K562 (cell line): ENCODE data around the gene SLC7A6. TPM values are rescaled to one million over a fixed set of nuclear protein-coding genes. Genes with fewer than 3 reads are reported as not detected.
A peak's percentile ranks its signal among the peaks of the same experiment; 100 is the strongest.

Source experiments
- NR3C1 ChIP-seq: sonication (generic); formaldehyde crosslinking; IDR thresholded peaks from 2 replicates; pipeline ENCODE4 v1.8.1; 2022; ENCODE audit warnings: missing genetic modification reagents
- THAP12 ChIP-seq: fragments of 250-450 bp; sonication (Bioruptor Pico); IDR thresholded peaks from 2 replicates; pipeline ENCODE4 v1.9.0; 2021; ENCODE audit warnings: mild to moderate bottlenecking, inconsistent platforms
- USF1 ChIP-seq: sonication (generic); formaldehyde crosslinking; IDR thresholded peaks from 2 replicates; pipeline ENCODE4 v1.9.0; 2022; ENCODE audit warnings: mild to moderate bottlenecking, missing genetic modification reagents
- ZBTB12 ChIP-seq: fragments of 250-450 bp; sonication (Bioruptor Pico); IDR thresholded peaks from 2 replicates; pipeline ENCODE4 v1.4.0; 2020
- ZBTB40 ChIP-seq, 2 experiments: fragments of 450-650 bp in 1 of 2; sonication (generic) in 1 of 2; formaldehyde crosslinking in 1 of 2; IDR thresholded peaks; 2 replicates each; pipeline versions ENCODE4 v1.7.1 to v1.9.0; 2016 to 2022; ENCODE audit warnings: inconsistent platforms in 1 of 2, mild to moderate bottlenecking in 1 of 2, missing genetic modification reagents in 1 of 2
- polyA plus RNA-seq, 8 experiments: library from polyadenylated mRNA; depleted of rRNA in 4 of 8; stranded (reverse) in 5 of 8; unstranded in 3 of 8; fragments of >200 nt; fragmentation: Nextera tagmentation in 2 of 8; fragmentation: Illumina TruSeq in 1 of 8; extraction: Ambion mirVana in 2 of 8; extraction: Trizol in 1 of 8; gene quantifications; 2 replicates each; pipeline versions ENCODE4 v1.2.1 to v1.2.3, GENCODE V29; 2011 to 2014; ENCODE audit warnings: inconsistent platforms in 1 of 8, missing spikeins in 1 of 8
- total RNA-seq, 7 experiments: library from RNA; depleted of rRNA in 6 of 7; stranded (reverse); fragments of >200 nt in 6 of 7; fragmentation: Illumina TruSeq in 2 of 7; extraction: Trizol in 2 of 7; gene quantifications; 2 replicates each; pipeline versions ENCODE4 v1.2.1 to v1.2.3, GENCODE V29; 2011 to 2021; ENCODE audit warnings: low replicate concordance in 1 of 7

Gene SLC7A6
- total and polyA plus RNA-seq, 9 of the 15 experiments (the other 6 are each of a cell fraction or from before 2014, with no cell fraction given): 12.6 to 60.1 (median 29.8) TPM

GRCh38 chr16:68264128-68265077 lies at the start of gene SLC7A6 (continued):
- TF ChIP-seq ZBTB40 (IDR thresholded peaks at IDR 0.05): peak; percentile 75
- no peak for TF ChIP-seq ZBTB40 (CRISPR knock-in tag; IDR thresholded peaks at IDR 0.05)
- peak; percentile 12; the same call in 1 of the 2 replicates for TF ChIP-seq THAP12 (CRISPR knock-in tag)
- no peak for TF ChIP-seq USF1
- no peak for TF ChIP-seq NR3C1 (CRISPR knock-in tag)
- TF ChIP-seq ZBTB12 (CRISPR knock-in tag): no peak
